Endothelial cell (in vitro differentiated cells): ENCODE measurements around the gene LILRB1. TPM values are rescaled to one million over a fixed set of nuclear protein-coding genes. Genes with fewer than 3 reads are reported as not detected.

Experiments
- DNase-seq: peaks from one replicate; pipeline ENCODE4 v3.0.0; 2021; ENCODE audit warnings: low spot score
- H3K27ac Mint-ChIP-seq: one replicate; pipeline ENCODE4 v1.8.0; 2021; ENCODE audit warnings: mixed read lengths, inconsistent platforms; ENCODE audit not compliant: unreplicated experiment
- H3K27me3 Mint-ChIP-seq: one replicate; pipeline ENCODE4 v1.8.0; 2021; ENCODE audit warnings: mild to moderate bottlenecking, moderate library complexity, mixed read lengths, inconsistent platforms; ENCODE audit not compliant: unreplicated experiment
- H3K36me3 Mint-ChIP-seq: one replicate; pipeline ENCODE4 v1.8.0; 2021; ENCODE audit warnings: mild to moderate bottlenecking, low read depth, mixed read lengths, inconsistent platforms; ENCODE audit not compliant: unreplicated experiment
- H3K4me1 Mint-ChIP-seq: one replicate; pipeline ENCODE4 v1.8.0; 2021; ENCODE audit warnings: mild to moderate bottlenecking, mixed read lengths, inconsistent platforms; ENCODE audit not compliant: unreplicated experiment
- H3K4me3 Mint-ChIP-seq: one replicate; pipeline ENCODE4 v1.8.0; 2021; ENCODE audit warnings: mild to moderate bottlenecking, mixed read lengths, inconsistent platforms; ENCODE audit not compliant: unreplicated experiment
- H3K9me3 Mint-ChIP-seq: one replicate; pipeline ENCODE4 v1.8.0; 2021; ENCODE audit warnings: mixed read lengths, inconsistent platforms; ENCODE audit not compliant: unreplicated experiment
- total RNA-seq: library from RNA; stranded (reverse); fragmentation: NEBNext Ultra II Directional; extraction: Animal tissue kit (Norgen Biotek cat#: 25700); gene quantifications from one replicate; pipeline ENCODE4 v1.2.1, GENCODE V29; 2021; ENCODE audit not compliant: unreplicated experiment
- TF ChIP-seq, protein P1 (sequence below): fragments of 200-600 bp; sonication (generic); IDR thresholded peaks from one replicate; pipeline ENCODE4 v1.5.0; 2021; ENCODE audit warnings: antibody characterized with exemption; ENCODE audit not compliant: unreplicated experiment

Gene LILRB1
- total RNA-seq, 1 donor from 2014 or later = not detected

- H3K4me1 Mint-ChIP-seq = no peaks in the 10 kb centered on the region
- H3K9me3 Mint-ChIP-seq = peaks cover 41% of the 10 kb centered on the region
- TF ChIP-seq, protein P1, sequence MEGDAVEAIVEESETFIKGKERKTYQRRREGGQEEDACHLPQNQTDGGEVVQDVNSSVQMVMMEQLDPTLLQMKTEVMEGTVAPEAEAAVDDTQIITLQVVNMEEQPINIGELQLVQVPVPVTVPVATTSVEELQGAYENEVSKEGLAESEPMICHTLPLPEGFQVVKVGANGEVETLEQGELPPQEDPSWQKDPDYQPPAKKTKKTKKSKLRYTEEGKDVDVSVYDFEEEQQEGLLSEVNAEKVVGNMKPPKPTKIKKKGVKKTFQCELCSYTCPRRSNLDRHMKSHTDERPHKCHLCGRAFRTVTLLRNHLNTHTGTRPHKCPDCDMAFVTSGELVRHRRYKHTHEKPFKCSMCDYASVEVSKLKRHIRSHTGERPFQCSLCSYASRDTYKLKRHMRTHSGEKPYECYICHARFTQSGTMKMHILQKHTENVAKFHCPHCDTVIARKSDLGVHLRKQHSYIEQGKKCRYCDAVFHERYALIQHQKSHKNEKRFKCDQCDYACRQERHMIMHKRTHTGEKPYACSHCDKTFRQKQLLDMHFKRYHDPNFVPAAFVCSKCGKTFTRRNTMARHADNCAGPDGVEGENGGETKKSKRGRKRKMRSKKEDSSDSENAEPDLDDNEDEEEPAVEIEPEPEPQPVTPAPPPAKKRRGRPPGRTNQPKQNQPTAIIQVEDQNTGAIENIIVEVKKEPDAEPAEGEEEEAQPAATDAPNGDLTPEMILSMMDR = no peak
- H3K4me3 Mint-ChIP-seq = no peak overlapping the region
- H3K27me3 Mint-ChIP-seq = peaks cover 2% of the 10 kb centered on the region
- H3K36me3 Mint-ChIP-seq = peaks cover 3% of the 10 kb centered on the region
- no peak overlapping the region for H3K27ac Mint-ChIP-seq
- no peak for DNase-seq
Observed at GRCh38 chr19:54654447-54655321, 24.4 kb downstream of the LILRB1 start.

GRCh38 chr19:54659300-54659699 lies 29.0 kb downstream of the LILRB1 start:
- H3K27me3 Mint-ChIP-seq = peaks cover 4% of the 10 kb centered on the region
- H3K4me3 Mint-ChIP-seq = no peak overlapping the region
- H3K27ac Mint-ChIP-seq = no peak overlapping the region
- H3K36me3 Mint-ChIP-seq = peaks cover 8% of the 10 kb centered on the region
- no peaks in the 10 kb centered on the region for H3K4me1 Mint-ChIP-seq
- H3K9me3 Mint-ChIP-seq = peaks cover 47% of the 10 kb centered on the region
- TF ChIP-seq, protein P1 = no peak
- DNase-seq = no peak

DNA sequence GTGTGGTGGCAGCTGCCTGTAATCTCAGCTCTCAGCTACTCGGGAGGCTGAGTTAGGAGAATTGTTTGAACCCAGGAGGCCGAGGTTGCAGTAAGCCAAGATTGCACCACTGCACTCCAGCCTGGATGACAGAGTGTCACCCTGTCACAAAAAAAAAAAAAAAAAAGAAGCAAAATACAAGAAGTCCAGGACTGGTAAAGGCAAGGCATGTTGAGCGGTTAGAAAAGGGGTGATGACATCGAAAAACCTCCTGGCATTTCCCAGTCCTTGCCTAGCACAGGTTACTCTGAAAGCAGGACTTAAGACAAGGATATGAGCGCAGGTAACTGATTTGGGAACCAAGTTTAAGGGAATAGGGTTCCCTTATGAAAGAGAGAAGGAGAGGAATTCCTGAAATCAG lies 30.0 kb downstream of the LILRB1 start:
- Mint-ChIP-seq H3K36me3 (peaks cover 8% of the 10 kb centered on the region), H3K4me3 (no peak overlapping the region), H3K27me3 (peaks cover 7% of the 10 kb centered on the region), H3K9me3 (peaks cover 40% of the 10 kb centered on the region), H3K27ac (no peak overlapping the region), H3K4me1 (no peaks in the 10 kb centered on the region)
- TF ChIP-seq, protein P1 = no peak
- DNase-seq = no peak

- peaks cover 9% of the 10 kb centered on the region for H3K27me3 Mint-ChIP-seq
- H3K4me3 Mint-ChIP-seq = no peak overlapping the region
- H3K4me1 Mint-ChIP-seq = no peaks in the 10 kb centered on the region
- no peak overlapping the region for H3K27ac Mint-ChIP-seq
- DNase-seq = no peak
- H3K36me3 Mint-ChIP-seq = peaks cover 13% of the 10 kb centered on the region
- peaks cover 39% of the 10 kb centered on the region for H3K9me3 Mint-ChIP-seq
- TF ChIP-seq, protein P1 = no peak
Observed at GRCh38 chr19:54660964-54661363, 30.7 kb downstream of the LILRB1 start.

- Mint-ChIP-seq H3K4me3 (no peak overlapping the region), H3K9me3 (peaks cover 39% of the 10 kb centered on the region), H3K36me3 (peaks cover 11% of the 10 kb centered on the region), H3K27me3 (peaks cover 9% of the 10 kb centered on the region), H3K4me1 (no peaks in the 10 kb centered on the region), H3K27ac (no peak overlapping the region)
- TF ChIP-seq, protein P1 = no peak
- DNase-seq = no peak
Observed at GRCh38 chr19:54661846-54662481, 31.7 kb downstream of the LILRB1 start.
